ENCODE results near the gene CGB8.
"Not testable (repeated sequence)": the region's sequence is repeated elsewhere in the genome, so short reads cannot be mapped to it uniquely, and the experiment has no call there.

CGB8 gene

DNA sequence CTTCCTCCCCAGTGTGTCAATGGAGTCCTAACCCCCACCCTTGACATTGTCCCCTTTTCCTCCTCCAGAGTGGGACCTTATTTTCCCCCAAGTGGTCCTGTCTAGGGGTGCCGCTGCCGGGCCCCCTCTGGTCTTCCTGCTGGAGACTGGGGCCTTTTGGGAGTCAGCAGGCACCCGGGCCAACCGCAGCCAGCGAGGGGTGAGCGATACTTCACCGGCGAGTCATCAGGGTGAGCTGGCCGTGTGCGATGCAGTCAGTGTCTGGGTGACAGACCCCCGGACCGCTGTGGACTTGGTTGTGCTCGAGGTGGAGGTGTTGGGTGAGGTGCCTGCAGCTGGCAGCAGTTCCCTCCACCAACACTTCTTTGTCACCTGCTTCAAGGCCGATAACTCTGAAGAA is 19.2 kb downstream of the CGB8 start:
- DNase-seq = not testable (repeated sequence)

DNA sequence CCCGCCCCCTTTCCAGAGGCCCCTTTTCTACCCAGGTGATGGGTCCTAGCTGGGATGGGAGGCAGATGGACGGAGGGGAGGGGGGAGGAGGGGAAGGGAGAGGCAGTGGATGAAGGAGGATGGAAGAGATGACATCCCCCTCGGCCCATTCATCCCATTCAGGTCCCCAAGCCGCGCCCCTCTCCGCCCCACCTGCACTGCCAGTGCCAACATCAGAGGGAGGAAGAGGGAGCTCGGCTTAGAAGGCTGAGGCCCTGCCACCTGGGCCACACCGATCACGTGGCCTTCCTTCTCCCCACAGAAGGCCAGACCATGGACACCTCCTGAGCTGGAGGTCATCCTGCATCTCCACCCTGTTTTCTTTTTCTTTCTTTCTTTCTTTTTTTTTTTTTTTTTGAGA is 20.2 kb downstream of the CGB8 start:
- not testable (repeated sequence) for DNase-seq

DNA sequence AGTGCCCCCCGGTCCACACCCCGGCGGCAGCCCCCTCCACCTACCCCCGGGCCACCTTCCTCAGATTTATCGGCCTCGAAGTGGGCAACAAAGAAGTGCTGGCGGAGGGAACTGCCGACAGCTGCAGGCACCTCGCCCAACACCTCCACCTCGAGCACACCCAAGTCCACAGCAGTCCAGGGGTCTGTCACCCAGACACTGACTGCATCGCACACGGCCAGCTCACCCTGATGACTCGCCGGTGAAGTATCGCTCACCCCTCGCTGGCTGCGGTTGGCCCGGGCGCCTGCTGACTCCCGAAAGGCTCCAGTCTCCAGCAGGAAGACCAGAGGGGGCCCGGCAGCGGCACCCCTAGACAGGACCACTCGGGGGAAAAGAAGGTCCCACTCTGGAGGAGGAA is 23.3 kb downstream of the CGB8 start:
- DNase-seq = not testable (repeated sequence)

DNA sequence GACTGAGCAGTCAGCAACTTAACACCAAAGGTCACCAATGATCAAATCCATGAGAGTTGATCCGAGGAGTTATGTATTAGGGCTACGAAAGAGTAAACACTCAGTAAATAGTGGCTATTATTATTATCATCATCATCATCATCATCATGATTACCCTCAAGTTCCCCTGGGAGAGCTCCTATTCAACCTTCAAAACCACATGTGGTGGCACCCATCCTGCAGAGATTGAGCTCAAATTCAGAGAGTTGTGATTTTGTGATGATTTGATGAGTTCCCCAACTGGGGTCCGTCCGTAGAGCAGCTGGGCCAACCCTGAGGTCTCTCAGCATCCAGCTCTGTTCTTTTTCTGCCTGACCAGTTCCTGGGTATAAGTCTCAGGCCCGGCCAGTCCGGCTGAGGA is 23.8 kb downstream of the CGB8 start:
- DNase-seq = not testable (repeated sequence)

DNA sequence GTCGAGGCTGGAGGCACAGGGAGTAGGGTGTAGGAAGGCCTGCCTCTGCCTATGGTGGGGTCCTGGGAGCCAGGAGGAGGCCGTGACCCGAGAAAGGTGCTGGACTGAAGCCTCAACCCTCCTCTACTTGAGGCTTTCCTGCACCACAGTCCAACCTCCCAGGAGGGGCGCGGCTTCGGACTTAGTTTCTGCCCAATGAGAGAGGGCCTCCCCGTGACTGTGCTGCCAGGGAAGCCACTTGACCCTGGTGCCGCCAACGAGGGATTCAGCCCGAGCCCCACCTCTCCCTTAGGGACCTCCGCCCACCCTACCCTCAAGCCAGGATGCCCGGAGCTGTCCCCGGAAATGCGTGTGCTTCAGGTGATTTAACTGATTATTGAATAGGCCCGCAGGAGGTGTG is 24.7 kb downstream of the CGB8 start, which contains the start of gene CGB3:
Gene CGB3, minus strand, starts transcription at position 101 of the 400 bp plus-strand sequence. CDS start 362 bp downstream, outside the sequence.
- not testable (repeated sequence) for DNase-seq

DNA sequence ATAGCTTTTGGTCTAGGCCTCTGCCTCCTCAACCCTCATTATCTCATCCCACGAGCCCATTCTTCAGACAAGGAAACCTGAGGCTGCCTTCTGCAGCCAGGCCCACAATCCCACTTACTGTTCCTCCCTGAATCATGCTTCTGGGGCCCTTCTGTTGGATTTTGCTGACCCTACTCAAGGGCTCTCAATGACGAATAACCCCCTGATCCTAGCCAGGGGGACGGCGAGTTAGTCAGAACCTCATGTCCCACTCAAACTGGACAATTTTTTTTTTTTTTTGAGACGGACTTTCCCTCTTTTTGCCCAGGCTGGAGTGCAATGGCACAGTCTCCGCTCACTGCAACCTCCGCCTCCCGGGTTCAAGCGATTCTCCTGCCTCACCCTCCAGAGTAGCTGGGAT is 26.8 kb downstream of the CGB8 start:
- DNase-seq = no peak

DNA sequence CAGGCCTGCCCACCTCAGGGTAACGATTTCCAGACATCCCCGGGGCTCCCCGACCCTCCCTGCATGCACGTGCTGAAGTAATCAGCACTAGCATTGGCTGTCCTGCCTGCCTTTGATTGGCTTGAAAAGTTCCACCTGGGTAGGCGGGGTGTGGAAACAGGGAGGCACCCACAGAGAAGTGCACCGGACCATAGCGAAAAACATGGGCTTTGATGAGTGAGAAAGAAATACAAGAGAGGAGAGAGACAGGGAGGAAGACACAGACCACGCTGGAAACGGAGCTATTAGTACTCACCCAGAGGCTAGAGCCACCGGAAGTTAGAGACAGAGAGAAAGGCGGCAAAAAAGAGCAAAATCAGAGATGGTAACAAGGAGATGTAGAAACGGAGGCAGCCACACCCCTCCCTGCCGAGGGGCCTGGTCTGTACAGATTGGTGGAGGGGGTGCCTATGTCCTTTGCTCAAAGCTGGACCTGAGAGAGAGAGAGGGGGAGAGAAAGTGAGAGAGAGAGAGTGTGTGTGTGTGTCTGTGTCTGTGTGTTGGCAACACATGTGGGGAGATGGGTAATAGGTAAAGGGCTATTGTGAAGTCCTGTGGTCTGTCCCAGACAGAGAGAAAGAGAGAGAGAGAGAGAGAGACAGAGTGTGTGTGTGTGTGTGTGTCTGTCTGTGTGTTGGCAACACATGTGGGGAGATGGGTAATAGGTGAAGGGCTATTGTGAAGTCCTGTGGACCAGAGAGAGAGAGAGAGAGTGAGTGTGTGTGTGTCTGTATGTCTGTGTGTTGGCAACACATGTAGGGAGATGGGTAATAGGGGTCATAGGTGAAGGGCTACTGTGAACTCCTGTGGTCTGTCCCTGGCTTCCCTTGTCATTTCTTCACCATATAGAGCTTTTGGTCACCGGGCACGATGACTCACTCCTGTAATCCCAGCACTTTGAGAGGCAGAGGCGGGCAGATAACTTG is 27.7 kb downstream of the CGB8 start:
- peak; percentile 44 for DNase-seq

DNA sequence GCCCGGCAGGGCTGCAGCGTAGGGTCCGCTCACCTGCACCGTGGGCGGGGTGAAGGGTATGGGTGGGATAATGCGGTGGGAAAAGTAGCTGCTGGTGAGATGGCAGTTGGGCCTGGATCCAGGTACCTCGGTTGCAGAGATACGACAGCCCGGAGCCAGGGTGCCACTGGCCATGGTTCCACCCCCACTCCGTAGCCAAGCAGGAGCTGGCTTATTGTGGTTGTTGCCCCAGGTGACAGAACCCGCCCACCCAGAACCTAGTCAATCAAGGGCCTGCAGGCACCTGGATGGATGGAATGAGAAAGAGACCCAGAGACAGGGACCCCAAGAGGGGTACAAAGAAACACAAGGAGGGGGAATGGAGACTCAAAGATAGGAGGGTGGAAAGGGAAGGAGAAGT is 28.6 kb downstream of the CGB8 start:
- DNase-seq = no peak

DNA sequence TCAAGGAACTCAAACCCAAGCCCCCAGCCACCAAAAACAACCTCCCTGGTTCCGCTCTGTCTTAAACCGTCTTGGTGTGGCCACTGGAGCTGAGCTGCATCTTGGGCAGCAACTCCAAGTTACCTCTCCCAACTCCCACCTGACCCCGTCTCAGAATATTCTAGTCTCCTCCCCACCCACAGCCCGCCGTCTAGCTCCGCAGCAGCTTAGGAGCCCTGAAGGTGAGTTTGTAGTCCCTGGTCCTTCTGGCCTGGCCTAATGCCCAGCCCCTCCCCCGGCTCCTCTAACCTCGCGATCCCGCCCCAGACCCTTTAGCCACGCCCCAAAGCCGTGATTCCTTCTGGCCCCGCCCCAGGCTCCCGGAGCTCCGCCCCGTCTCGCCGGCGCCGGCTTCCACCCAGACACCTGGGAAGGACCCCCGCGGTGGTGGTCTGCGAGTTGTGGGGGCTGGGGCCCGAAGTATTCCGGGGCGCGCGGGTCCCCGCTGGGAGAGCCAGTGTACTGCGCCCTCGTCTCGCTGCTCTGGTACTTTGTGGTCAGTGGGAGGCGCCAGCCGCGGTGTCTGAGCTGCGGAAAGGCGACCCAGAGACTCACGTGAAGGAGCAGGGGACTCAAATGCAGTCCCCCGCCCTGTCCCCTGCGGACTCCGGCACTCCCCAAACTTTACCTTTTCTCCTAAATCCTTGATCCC is 29.5 kb downstream of the CGB8 start:
- peak; percentile 72 for DNase-seq

DNA sequence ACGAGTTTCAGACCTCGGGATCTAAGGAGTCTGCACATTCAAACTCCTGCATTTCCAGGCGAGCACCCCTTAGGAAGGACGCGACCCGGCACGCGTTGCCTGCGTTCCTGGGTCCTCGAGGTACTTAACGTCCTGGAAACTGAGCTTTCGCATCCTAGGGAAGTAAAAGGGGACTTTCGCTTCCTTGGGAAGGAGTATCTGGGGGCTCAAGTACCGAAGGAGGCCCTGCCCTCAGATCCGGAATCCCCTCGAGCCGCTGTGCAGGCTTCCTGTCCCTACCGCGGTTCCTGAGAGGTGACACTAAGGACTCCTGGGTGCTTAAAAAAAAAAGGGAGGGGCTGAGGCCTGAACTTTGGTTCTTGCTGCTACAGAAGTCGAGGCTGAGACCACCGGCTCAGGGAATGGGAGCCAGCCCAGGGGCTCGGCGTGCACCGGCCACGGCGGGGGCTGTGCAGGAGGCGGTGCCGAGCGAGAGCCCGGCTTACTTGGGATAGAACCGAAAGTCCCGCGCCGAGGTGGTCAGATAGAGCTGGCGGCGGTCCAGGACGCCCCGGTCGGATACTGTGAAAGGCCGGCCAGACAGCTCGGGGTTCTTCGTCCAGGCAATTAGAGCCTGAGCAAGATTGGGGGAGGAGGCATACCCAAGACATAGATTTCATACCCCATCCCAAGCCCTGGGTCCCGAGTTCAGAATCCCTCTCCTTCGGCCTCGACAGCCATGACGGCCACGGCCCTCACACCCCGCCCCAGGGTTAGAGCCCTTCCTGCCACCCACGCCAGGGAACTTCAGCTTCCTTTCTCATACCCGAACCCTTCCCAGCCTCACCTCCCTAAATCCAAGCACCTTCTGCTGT is 30.3 kb downstream of the CGB8 start:
- DNase-seq = peak; percentile 35

DNA sequence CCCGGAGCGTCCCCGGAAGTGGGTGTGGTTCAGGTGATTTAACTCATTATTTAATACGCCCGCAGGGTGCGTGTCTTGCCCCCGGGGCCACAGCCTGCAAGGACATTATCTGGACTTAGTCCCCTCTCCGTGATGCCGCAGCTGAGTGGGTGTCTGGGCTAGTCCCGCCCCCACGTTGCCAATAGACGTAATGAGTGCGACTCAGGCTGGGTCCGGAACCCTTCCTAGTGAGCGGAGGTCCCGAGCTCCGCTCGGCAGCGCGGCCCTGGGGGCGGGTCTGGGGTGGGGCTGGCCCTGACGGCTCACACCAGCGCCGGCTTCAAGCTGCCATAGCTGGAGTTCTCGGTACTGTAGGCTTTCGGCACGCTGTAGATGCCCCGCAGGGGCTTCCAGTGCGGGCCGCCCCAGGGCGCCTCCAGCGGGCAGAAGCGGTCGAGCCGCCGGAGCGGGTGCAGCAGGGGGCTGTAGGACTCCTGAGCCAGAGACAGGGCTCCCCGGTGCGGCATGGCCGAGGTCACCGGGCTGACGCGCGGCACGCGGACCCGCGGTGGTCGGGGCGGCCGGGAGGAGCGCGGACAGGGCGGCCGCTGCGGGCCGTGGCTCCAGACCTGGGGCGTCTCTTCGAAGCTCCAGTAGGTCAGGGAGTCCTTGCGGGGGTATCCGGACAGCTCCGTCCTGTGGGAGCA is 31.1 kb downstream of the CGB8 start:
- DNase-seq = peak; percentile 75

DNA sequence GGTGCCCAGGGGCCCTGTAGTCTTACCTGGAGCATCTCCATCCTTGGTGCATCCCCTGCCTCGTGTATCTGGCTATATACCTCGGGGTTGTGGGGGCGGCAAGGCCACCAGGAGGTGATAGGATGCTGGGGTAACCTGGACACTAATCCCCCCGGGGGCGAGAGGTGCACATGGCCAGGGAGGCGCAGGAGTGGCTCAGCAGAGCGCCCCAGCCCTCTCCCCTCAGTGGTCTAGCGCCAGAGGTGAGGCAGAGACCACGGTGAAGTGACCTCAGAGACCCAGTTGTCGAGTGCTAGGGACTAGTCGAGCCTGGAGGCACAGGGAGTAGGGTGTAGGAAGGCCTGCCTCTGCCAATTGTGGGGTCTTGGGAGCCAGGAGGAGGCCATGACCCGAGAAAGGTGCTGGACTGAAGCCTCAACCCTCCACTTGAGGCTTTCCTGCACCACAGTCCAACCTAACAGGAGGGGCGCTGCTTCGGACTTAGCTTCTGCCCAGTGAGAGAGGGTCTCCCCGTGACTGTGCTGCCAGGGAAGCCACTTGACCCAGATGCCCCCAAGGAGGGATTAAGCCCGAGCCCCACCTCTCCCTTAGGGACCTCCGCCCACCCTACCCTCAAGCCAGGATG is 31.8 kb downstream of the CGB8 start, which contains the start of gene LHB:
Gene LHB, minus strand, starts transcription at position 51 of the 625 bp plus-strand sequence. Its CDS starts 10 bp downstream, at position 41.
- no peak for DNase-seq

DNA sequence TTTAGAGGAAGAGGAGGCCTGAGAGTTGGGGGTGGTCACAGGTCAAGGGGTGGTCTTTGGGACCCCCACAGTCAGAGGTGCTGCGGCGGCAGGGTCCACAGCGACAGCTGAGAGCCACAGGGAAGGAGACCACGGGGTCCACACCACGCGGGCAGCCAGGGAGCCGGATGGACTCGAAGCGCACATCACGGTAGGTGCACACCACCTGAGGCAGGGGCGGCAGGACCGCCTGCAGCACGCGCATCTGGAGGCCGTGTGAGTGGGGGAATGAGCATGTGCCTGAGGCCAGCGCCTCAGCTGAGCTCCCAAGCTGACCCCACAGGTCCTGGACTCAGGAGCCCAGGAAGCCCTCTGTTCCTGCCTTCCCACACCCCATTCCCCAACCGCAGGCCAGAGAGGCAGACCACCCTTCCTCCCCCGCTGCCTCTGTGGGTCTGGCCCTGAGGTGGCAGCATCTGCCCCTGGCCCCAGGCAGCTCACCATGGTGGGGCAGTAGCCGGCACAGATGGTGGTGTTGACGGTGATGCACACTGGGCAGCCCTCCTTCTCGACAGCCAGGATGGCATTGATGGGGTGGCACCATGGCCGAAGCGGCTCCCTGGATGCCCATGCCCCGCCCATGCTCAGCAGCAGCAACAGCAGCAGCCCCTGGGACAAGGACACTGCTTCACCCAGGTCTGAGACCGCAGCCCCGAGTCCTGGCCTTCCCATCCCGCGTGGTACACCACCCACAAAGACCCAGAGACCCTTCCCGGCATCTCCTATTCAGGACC is 32.7 kb downstream of the CGB8 start:
- no peak for DNase-seq

DNA sequence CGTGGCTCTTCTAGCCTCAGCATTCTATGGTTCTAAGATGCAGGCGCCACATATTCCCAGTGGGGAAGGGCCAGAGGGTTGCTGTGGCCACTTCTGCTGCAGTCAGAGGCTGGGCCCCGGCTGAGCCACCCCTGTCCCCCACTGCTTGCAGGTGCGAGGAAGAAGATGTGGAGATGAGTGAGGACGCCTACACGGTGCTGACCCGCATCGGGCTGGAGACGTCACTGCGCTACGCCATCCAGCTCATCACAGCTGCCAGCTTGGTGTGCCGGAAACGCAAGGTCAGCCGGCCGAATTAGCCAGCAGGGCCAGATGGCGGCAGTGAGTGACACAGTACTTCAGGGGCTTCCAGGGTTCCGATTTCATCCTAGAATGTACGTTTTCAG is 34.0 kb downstream of the CGB8 start:
- DNase-seq = no peak

DNA sequence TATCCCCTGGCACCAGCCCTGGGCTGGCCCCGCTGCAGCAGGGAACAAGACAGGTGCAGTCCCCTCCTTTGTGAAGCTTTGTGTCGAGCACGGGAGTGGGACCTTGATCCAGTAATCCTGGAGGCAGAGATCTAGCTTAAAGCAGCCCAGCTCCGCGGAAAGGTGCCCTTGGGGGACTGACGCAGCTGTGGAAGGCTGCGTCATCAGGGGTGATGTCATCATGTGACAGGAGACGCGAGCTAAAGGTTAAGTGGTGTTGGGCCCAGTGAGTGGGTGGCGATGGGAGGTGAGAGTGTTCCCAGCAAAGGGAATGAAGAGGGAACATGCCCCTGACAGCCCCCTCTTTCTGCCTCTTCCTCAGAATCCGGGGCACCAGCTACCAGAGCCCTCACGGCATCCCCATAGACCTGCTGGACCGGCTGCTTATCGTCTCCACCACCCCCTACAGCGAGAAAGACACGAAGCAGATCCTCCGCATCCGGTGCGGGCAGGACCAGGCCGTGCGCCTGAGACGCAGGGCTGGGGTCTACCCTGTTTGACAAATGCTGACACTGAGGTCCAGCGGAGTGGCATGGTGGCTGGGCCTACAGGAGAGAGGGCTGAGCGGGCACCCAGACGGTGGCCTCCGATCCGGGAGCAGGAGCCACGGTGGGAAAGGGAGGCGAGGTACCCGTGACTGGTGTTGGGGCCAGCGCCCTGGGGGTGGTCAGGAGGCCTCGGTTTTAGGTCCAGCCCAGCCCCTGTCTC is 34.6 kb downstream of the CGB8 start:
- no peak for DNase-seq

DNA sequence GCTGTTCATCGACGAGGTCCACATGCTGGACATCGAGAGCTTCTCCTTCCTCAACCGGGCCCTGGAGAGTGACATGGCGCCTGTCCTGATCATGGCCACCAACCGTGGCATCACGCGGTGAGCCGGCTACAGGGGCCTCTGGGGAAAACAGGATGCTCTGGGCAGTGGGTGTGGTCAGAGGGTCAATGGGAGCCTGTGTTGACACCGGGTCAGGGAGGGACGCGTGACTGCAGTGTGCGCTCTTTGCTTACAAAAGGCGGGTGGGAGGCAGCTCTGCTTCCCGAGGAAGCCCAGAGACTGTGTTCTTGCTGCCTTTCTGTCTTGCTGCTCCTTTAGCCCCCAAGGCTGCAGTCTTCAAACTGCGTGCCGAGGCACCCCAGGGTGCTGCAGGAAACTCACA is 37.7 kb downstream of the CGB8 start:
- DNase-seq = no peak

DNA sequence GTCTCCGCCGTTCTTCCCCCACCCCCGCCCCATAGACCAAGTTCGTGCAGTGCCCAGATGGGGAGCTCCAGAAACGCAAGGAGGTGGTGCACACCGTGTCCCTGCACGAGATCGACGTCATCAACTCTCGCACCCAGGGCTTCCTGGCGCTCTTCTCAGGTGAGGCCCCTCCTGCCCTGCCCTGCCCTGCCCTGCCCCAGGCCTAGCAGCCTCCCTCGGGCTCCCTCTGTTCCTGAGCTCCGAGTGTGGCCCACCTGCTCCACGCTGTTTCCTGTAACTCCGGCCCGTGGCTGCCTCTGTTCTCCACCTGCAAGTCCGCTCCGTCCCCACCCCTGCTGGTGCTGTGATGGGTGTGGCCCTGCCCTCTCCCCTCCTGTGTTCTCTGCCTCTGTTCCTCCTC is 38.5 kb downstream of the CGB8 start:
- DNase-seq = no peak

DNA sequence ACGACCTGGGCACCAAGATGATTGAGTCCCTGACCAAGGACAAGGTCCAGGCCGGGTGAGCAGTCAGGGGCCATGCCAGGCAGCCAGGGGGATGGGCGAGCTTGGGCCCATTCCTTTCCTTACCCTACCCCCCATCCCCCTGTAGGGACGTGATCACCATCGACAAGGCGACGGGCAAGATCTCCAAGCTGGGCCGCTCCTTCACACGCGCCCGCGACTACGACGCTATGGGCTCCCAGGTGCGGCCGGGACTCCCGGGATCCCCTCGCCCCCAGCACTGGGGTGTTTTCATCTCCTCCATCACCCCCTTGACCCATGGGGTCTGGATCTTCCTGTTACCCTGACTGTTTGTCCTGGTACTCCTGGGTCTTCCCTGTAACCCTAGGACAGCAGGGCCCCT is 39.1 kb downstream of the CGB8 start:
- DNase-seq = no peak

DNA sequence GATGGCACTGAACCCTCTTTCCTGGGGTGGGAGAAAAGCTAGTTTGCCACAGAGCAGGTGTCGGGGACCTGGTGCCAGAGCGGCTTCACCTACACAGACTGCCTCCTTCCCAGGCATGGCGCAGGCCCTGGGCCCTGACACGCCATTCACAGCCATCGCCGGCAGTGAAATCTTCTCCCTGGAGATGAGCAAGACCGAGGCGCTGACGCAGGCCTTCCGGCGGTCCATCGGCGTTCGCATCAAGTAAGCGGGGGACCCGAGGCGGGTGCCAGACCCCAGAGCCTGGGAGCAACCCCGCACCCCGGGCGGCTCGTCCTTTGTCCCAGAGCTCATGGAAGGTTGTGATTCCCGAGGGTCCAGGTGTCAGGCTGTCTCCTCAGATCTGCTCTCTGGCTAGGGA is 42.0 kb downstream of the CGB8 start:
- no peak for DNase-seq

DNA sequence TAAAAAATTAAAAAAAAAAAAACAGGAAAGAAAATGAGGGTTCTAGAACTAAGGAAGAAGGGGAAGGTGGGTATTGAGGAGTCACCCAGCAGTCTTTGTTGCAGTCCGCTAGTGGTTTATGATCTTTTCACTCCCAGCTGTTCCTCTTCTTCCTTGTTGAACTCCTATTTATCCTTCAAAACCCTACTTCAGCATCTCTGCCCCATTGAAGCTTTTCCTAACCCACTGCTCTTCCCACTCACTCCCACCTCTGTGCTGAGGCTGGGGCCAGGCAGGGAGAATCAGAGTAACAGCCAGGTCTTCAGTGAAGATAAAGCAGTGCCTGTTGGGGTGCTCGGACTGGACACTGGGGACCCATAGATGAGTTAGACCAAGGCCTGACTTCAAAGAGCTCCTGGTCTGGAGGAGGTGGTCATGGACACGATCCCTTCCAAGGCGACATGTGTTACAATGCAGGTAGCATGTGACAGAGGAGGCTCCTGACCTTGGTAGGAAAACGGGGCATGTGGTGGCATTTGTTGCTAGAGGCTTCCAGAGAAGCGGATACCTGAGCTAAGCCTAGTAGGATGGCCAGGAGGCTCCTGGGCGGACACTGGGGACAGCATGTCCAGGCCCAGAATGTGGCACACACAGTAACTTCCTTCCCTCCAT is 43.8 kb downstream of the CGB8 start:
- no peak for DNase-seq
